Left ventricle myocardium superior (tissue), 1 donor: ENCODE measurements around the gene COPG2. TPM values are rescaled to one million over a fixed set of nuclear protein-coding genes. Genes with fewer than 3 reads are reported as not detected.

ENCODE experiments used
- microRNA-seq: library from miRNA; unstranded; fragments of <30 nt; microRNA quantifications from one replicate; pipeline ENCODE4 v1.2.0, GENCODE V29; 2020; ENCODE audit warnings: borderline number of aligned reads
- total RNA-seq: library from RNA; stranded (reverse); fragmentation: NEBNext Ultra II Directional; extraction: Animal tissue kit (Norgen Biotek cat#: 25700); gene quantifications from one replicate; pipeline ENCODE4 v1.2.1, GENCODE V29; 2021
- donor health status: DM: no; HTN: yes; CAD: no; lungs with severe emphysema.

COPG2 gene
- total RNA-seq, 1 donor from 2014 or later, result 19.2 TPM

Small RNA genes within 50 kb of the gene (microRNA-seq; reads per million reads assigned to microRNA genes)
- 1,052 reads per million, percentile 77 among the genes with 10 or more reads in this experiment for gene MIR335

Other genes starting within 250 kb of the COPG2 start
- gene CEP41, start 227.7 kb downstream of the COPG2 start, total RNA-seq, result 4.9 TPM
- gene MEST, start 176.7 kb downstream of the COPG2 start, total RNA-seq, result 4.2 TPM
- not detected for gene TSGA13, start 17.8 kb upstream of the COPG2 start, total RNA-seq
- 0.07 TPM for gene KLF14, start 65.5 kb upstream of the COPG2 start, total RNA-seq